SK-N-DZ (cell line): ENCODE measurements around the gene ABCC3.

ENCODE experiments used
- DNase-seq: peaks from one replicate; pipeline ENCODE4 v3.0.0-alpha.2; 2015; ENCODE audit warnings: low spot score

The ABCC3 gene

GRCh38 chr17:50684288-50684611, 49.6 kb downstream of the ABCC3 start:
- DNase-seq: no peak

- DNase-seq: no peak
Observed at GRCh38 chr17:50684612-50685333, 50.1 kb downstream of the ABCC3 start.

GRCh38 chr17:50685334-50685665, 50.6 kb downstream of the ABCC3 start:
- no peak for DNase-seq

GRCh38 chr17:50685691-50686493, 51.2 kb downstream of the ABCC3 start:
- DNase-seq: no peak

- no peak for DNase-seq
Observed at GRCh38 chr17:50686494-50687199, 52.0 kb downstream of the ABCC3 start.

- DNase-seq: peak; percentile 89
Observed at GRCh38 chr17:50687200-50688066, 52.8 kb downstream of the ABCC3 start.

- no peak for DNase-seq
Observed at GRCh38 chr17:50688245-50688644, 53.6 kb downstream of the ABCC3 start.

GRCh38 chr17:50689251-50689650, 54.6 kb downstream of the ABCC3 start:
- DNase-seq: peak; percentile 53

GRCh38 chr17:50689956-50690886, 55.5 kb downstream of the ABCC3 start:
- peak; percentile 79 for DNase-seq

GRCh38 chr17:50690887-50691549, 56.3 kb downstream of the ABCC3 start:
- no peak for DNase-seq

GRCh38 chr17:50691550-50692447, 57.1 kb downstream of the ABCC3 start:
- DNase-seq: no peak

- peak; percentile 87 for DNase-seq
Observed at GRCh38 chr17:50692448-50693035, 57.9 kb downstream of the ABCC3 start.

- DNase-seq: no peak
Observed at GRCh38 chr17:50693036-50693682, 58.5 kb downstream of the ABCC3 start.

GRCh38 chr17:50696365-50696879, 61.7 kb downstream of the ABCC3 start:
- DNase-seq: no peak

GRCh38 chr17:50697062-50697461, 62.4 kb downstream of the ABCC3 start:
- no peak for DNase-seq

- DNase-seq: no peak
Observed at GRCh38 chr17:50697663-50698272, 63.1 kb downstream of the ABCC3 start.

- DNase-seq: no peak
Observed at GRCh38 chr17:50699410-50699809, 64.7 kb downstream of the ABCC3 start.
